ENCODE data around the gene LRMDA. TPM values are rescaled to one million over a fixed set of nuclear protein-coding genes. Genes with fewer than 3 reads are reported as not detected.

LRMDA gene
- total and polyA plus RNA-seq, 2 donors (not counting 3 experiments of a cell fraction or from before 2014, with no cell fraction given) = 9.7 to 18.0 TPM

- DNase-seq (ENCODE audit: low read depth, low spot score) (no peak), FAIRE-seq (no peak)
- Histone ChIP-seq H3K4me1 (ENCODE audit: control insufficient read depth, extremely low read depth, insufficient read depth, low read length) (no peaks in the 10 kb centered on the region), H3K9me1 (replicated peaks; ENCODE audit: control insufficient read depth, extremely low read depth, insufficient read depth, low read length) (no peaks in the 10 kb centered on the region), H3K4me2 (ENCODE audit: insufficient read depth, low read length) (no peak overlapping the region), H3K27me3 (ENCODE audit: control insufficient read depth in 2 of 2, insufficient read depth in 2 of 2, low read length in 2 of 2) (no peaks in the 10 kb centered on the region), H3K36me3 (ENCODE audit: control insufficient read depth in 2 of 2, extremely low read depth in 1 of 2, insufficient read depth in 2 of 2, low read length in 2 of 2) (no peaks in the 10 kb centered on the region), H3K79me2 (ENCODE audit: control insufficient read depth, insufficient read depth, low read length) (no peaks in the 10 kb centered on the region), H3K4me3 (replicated peaks in 1 of 3; ENCODE audit: insufficient read depth in 1 of 3, low read depth in 1 of 3, low read length in 3 of 3) (no peak overlapping the region), H3K9ac (replicated peaks; ENCODE audit: extremely low read depth, insufficient read depth, low read length) (no peak overlapping the region), H4K20me1 (replicated peaks; ENCODE audit: control insufficient read depth, extremely low read depth, insufficient read depth, low read length) (no peaks in the 10 kb centered on the region), H3K27ac (ENCODE audit: insufficient read depth, low read depth, low read length) (no peak overlapping the region), H2AFZ (ENCODE audit: low read depth, low read length) (no peak overlapping the region), H3K9me3 (replicated peaks; ENCODE audit: control insufficient read depth, insufficient read depth, low read length) (no peaks in the 10 kb centered on the region)
- no peak for TF ChIP-seq MYC (IDR thresholded peaks at IDR 0.05; ENCODE audit: low read depth, low read length)
- no peak for TF ChIP-seq JUN (IDR thresholded peaks at IDR 0.05; ENCODE audit: borderline replicate concordance, insufficient read depth, insufficient read length, low read depth)
- TF ChIP-seq CTCF (IDR thresholded peaks at IDR 0.05; ENCODE audit: extremely low read depth in 1 of 2, insufficient read depth in 1 of 2, low read depth in 1 of 2, low read length in 2 of 2) = no peak
- no peak for TF ChIP-seq EZH2 (IDR thresholded peaks at IDR 0.05; ENCODE audit: borderline replicate concordance, low read depth, low read length, severe bottlenecking)
- no peak for TF ChIP-seq FOS (IDR thresholded peaks at IDR 0.05; ENCODE audit: borderline replicate concordance, insufficient read depth, low read length)
- TF ChIP-seq POLR2AphosphoS5 (IDR thresholded peaks at IDR 0.05; ENCODE audit: insufficient read depth, low read depth, low read length) = no peak
- TF ChIP-seq POLR2A (IDR thresholded peaks at IDR 0.05; ENCODE audit: low read depth, low read length) = no peak
- no peak for TF ChIP-seq GATA2 (IDR thresholded peaks at IDR 0.05; ENCODE audit: insufficient read depth, insufficient read length, low read depth, low read length)
- no peak for TF ChIP-seq MAX (IDR thresholded peaks at IDR 0.05; ENCODE audit: insufficient read depth, insufficient read length)
- intact Hi-C loops (cut with micrococcal nuclease) = no loop called here
- no TSS peak for BruUV-seq (replicated peaks)
- ChIA-PET CTCF (no interaction called here), POLR2A (no interaction called here)
- dilution Hi-C loops (cut with MboI; ENCODE audit: extremely low pct_ligation_motif_present, low sequenced_read_pairs) = no loop called here
Observed at GRCh38 chr10:76433161-76434005, 1002.0 kb downstream of the LRMDA start.
